ENCODE data around the gene MAK.
"Not testable (repeated sequence)": the region's sequence is repeated elsewhere in the genome, so short reads cannot be mapped to it uniquely, and the experiment has no call there.

The MAK gene

DNA sequence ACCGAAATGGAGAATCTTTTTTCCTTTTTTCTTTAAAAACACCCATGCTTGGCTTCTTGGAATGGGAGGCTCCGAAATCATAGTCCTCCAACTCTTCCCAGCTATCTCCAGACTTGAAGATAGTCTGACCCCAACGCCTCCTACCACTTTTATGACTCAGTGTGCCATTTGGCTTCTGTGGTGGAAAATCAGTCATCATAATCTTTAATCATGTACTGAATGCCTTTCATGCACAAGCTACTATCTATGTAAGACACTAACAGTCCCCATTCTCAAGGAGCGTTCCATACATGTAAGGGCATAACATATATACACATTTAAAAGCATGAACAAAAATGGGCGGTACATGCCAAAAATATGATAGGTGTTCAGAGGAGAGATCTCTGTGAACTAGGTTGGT, 46.7 kb downstream of the MAK start:
- H3K9me3 Mint-ChIP-seq, result no peaks in the 10 kb centered on the region
- H3K4me3 Mint-ChIP-seq, result no peak overlapping the region
- no peak for DNase-seq
- peaks cover 4% of the 10 kb centered on the region for H3K4me1 Mint-ChIP-seq (ENCODE audit: low read depth)
- H3K27me3 Mint-ChIP-seq, result no peaks in the 10 kb centered on the region
- H3K36me3 Mint-ChIP-seq (ENCODE audit: low read depth), result peaks cover 36% of the 10 kb centered on the region
- H3K27ac Mint-ChIP-seq, result no peak overlapping the region

DNA sequence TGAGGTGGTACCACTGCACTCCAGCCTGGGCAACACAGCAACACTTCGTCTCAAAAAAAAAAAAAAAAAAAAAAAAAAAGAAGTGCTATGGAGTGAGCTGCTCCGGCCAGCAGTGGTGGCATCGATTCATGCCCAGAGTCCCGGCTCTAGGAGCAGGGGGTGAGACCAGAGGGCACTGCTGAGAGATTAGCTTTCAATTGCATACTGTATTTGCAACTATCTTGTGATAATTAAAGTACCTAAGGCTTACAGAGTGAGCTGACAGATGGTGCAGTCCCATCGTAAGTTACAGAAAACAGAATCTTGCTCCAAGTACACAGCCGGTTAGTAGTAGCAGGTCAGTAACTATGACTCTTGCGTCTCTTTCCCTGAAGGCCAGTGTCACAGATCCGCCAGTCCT, 59.3 kb downstream of the MAK start:
- Mint-ChIP-seq H3K27me3 (no peaks in the 10 kb centered on the region), H3K27ac (no peak overlapping the region), H3K4me3 (no peak overlapping the region), H3K36me3 (ENCODE audit: low read depth) (peaks cover 76% of the 10 kb centered on the region), H3K9me3 (no peaks in the 10 kb centered on the region), H3K4me1 (ENCODE audit: low read depth) (no peaks in the 10 kb centered on the region)
- DNase-seq, result no peak

DNA sequence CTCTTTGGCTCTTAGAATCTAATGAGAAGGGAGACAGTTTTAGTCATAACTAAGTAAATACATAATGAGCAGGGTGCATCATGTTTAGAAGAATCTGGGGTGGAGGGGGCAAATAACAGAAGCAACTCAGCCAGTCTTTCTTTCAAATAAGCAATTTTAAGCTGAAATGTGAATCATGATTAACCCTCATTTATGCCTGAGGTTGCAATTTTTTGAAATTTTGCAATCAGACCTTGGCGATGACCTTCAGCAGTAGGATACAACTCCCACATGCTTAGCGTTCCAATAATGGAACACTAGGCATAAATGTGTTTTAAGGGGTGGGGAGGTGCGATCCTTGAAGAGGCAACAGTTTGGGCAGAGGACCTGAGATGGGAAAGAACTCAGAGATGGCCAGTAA, 60.1 kb downstream of the MAK start:
- H3K4me3 Mint-ChIP-seq, result no peak overlapping the region
- no peaks in the 10 kb centered on the region for H3K27me3 Mint-ChIP-seq
- no peaks in the 10 kb centered on the region for H3K9me3 Mint-ChIP-seq
- peaks cover 69% of the 10 kb centered on the region for H3K36me3 Mint-ChIP-seq (ENCODE audit: low read depth)
- H3K4me1 Mint-ChIP-seq (ENCODE audit: low read depth), result no peaks in the 10 kb centered on the region
- H3K27ac Mint-ChIP-seq, result no peak overlapping the region
- DNase-seq, result no peak

DNA sequence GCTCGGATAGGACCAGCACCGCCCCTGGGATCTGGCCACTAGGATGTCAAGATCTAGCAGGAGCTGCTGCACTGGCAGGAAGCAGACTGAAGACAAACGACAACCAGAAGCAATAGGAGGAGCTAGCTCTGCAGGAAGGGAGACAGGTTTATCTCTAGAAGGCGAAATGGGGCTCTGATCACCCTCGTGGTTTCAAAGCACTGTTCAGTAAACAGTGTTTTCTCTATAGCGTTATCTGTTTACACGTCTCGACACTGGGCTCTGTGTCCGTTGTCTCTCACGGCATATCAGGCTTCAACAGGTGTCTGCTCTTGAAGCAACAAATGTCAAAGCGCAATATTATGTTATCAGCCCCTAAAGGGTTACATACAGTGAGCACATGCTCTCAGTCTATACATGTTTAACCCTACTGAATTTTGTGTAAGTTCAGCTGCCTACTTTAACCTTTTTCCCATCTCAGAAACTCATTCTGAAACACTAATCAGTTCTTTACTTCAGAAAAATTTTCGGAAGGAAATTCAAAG, 66.9 kb downstream of the MAK start:
- peaks cover 65% of the 10 kb centered on the region for H3K36me3 Mint-ChIP-seq (ENCODE audit: low read depth)
- no peak overlapping the region for H3K27ac Mint-ChIP-seq

DNA sequence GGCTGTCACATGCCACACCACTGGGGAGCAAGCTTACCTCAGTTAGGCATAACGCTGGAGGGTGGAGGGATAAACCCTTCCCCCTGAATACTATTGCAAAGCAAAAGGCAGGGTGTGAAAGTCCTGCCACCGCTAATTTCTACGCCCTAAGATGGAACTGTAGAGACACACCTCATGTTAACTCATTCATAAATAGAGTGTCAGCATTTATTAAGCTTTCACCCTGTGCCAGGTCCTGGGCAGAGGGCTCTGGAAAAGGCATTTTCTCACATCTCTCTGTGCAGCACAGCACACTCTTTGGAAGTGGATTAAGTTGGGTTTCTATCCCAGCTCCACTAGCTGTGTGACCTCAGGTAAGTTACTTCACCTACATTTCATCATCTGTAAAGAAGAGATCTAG, 68.9 kb downstream of the MAK start:
- DNase-seq, result no peak
- no peak overlapping the region for H3K4me3 Mint-ChIP-seq
- peaks cover 56% of the 10 kb centered on the region for H3K36me3 Mint-ChIP-seq (ENCODE audit: low read depth)
- H3K9me3 Mint-ChIP-seq, result no peaks in the 10 kb centered on the region
- no peaks in the 10 kb centered on the region for H3K27me3 Mint-ChIP-seq
- no peaks in the 10 kb centered on the region for H3K4me1 Mint-ChIP-seq (ENCODE audit: low read depth)
- no peak overlapping the region for H3K27ac Mint-ChIP-seq

More for the DNA sequence above, 66.9 kb downstream of the MAK start:
- Mint-ChIP-seq H3K4me1 (ENCODE audit: low read depth) (no peaks in the 10 kb centered on the region), H3K27me3 (no peaks in the 10 kb centered on the region), H3K4me3 (no peak overlapping the region), H3K9me3 (no peaks in the 10 kb centered on the region)
- no peak for DNase-seq

DNA sequence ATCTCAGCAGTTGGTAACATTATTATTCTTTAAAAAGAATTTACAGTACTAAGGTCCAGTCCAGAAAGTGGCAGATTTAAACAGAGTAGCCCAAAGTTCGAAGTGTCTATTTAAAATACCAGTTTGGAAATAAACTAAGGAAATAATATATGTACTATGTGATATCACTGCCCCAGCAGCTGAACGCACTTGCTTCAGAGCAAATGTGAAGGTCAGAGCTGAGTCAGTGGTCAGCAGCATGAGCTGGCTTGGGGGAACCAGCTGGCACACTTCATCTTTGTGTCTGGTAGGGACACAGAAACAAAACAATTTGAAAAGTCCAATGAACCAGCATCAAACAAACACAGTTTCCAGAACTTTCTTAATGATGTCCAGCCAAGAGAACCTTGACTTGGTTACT, 75.3 kb downstream of the MAK start:
- H3K4me3 Mint-ChIP-seq, result no peak overlapping the region
- H3K4me1 Mint-ChIP-seq (ENCODE audit: low read depth), result peaks cover 18% of the 10 kb centered on the region
- H3K27ac Mint-ChIP-seq, result no peak overlapping the region
- no peak for DNase-seq
- no peaks in the 10 kb centered on the region for H3K9me3 Mint-ChIP-seq
- no peaks in the 10 kb centered on the region for H3K27me3 Mint-ChIP-seq
- H3K36me3 Mint-ChIP-seq (ENCODE audit: low read depth), result peaks cover 71% of the 10 kb centered on the region

DNA sequence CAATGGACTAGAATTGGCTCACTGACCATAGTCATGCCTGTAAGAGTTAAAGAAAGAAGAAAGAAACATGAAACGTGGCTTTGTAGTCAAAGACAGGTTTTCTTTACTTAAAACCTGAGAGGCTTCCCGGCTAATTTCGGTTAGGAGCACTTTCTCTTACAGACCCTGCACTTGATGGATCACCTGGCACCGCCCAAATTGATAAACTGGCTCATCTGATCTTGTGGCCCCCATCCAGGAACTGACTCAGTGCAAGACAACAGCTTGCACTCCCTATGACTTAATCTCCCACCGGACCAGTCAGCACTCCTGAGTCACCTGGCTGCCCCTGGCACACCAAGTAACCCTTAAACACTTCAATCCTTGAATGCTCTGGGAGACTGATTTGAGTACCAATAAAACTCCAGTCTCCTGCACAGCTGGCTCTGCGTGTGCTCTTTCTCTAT, 78.4 kb downstream of the MAK start:
- H3K27ac Mint-ChIP-seq, result peak overlapping the region; percentile 9
- no peaks in the 10 kb centered on the region for H3K9me3 Mint-ChIP-seq
- H3K4me3 Mint-ChIP-seq, result no peak overlapping the region
- peaks cover 31% of the 10 kb centered on the region for H3K4me1 Mint-ChIP-seq (ENCODE audit: low read depth)
- DNase-seq, result no peak
- H3K36me3 Mint-ChIP-seq (ENCODE audit: low read depth), result peaks cover 88% of the 10 kb centered on the region
- no peaks in the 10 kb centered on the region for H3K27me3 Mint-ChIP-seq

DNA sequence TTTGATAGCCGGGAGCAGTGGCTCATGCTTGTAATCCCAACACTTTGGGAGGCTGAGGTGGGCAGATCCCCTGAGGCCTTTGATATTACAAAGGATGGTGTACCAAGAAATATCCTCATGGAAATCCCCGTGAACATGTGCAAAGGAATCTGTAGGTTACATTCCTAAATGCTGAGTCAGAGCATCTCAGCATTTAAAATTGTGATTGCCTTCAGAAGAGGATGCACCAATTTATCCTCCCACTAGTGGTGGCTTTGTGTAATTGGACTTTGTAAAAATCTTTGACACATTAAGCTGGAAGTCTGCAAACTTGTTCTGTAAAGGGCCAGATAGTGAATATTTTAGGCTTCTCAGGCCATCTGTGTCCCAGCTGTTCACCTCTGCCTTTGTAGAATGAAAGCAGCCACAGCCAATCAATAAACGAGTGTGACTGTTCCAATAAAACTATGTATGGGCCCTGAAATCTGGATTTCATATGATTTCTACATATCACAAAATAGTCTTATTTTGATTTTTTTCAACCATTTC, 79.0 kb downstream of the MAK start:
- Mint-ChIP-seq H3K9me3 (no peaks in the 10 kb centered on the region), H3K4me3 (no peak overlapping the region), H3K27me3 (no peaks in the 10 kb centered on the region), H3K36me3 (ENCODE audit: low read depth) (peaks cover 91% of the 10 kb centered on the region), H3K4me1 (ENCODE audit: low read depth) (peaks cover 36% of the 10 kb centered on the region), H3K27ac (peak overlapping the region; percentile 76)
- no peak for DNase-seq

DNA sequence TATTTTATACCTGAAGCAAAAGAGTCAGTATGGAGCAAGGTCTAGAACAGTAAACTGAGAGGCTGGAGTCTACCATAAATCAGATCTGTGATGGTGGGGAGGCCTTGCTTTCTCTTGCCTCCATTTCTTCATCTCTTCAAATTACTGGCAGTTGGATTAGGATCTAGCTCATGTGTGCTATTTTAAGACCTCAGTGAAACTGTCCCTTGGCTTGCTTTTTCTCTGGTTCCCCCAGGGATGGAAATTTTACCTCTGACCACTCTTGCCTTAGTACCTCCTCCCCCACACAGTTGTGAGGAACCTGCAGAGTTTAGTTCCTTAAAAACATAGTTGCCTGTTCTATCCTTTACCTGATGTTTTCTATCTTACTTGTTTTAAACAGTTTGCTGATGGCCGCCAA, 82.3 kb downstream of the MAK start:
- Mint-ChIP-seq H3K4me3 (no peak overlapping the region), H3K9me3 (no peaks in the 10 kb centered on the region), H3K4me1 (ENCODE audit: low read depth) (peaks cover 57% of the 10 kb centered on the region), H3K27ac (peak overlapping the region; percentile 51), H3K36me3 (ENCODE audit: low read depth) (peaks cover 97% of the 10 kb centered on the region), H3K27me3 (no peaks in the 10 kb centered on the region)
- no peak for DNase-seq

DNA sequence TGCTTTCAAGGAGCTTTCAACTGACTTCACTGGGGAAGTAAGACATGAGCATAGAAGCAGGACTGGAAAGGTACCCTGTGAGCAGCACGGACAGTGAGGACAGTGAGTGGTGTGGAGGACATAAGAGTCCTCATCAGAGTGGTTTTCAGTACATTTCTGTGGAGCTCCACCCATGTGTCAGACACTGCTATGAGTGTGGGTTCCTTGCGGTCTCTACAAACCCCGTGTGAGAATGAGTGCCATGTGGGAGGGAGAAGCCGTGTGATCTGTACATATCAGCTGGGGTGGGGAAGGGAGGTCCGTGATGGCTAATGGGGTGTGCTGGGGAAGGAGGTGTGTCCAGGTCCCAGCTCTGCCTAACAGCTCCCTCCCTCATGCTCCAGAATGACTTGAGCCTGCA, 86.6 kb downstream of the MAK start:
- DNase-seq, H3K27me3 Mint-ChIP-seq, H3K4me3 Mint-ChIP-seq, H3K9me3 Mint-ChIP-seq: not testable (repeated sequence)
- peaks cover 68% of the 10 kb centered on the region for H3K4me1 Mint-ChIP-seq (ENCODE audit: low read depth)
- peaks cover 96% of the 10 kb centered on the region for H3K36me3 Mint-ChIP-seq (ENCODE audit: low read depth)
- H3K27ac Mint-ChIP-seq, result peak overlapping the region; percentile 38

DNA sequence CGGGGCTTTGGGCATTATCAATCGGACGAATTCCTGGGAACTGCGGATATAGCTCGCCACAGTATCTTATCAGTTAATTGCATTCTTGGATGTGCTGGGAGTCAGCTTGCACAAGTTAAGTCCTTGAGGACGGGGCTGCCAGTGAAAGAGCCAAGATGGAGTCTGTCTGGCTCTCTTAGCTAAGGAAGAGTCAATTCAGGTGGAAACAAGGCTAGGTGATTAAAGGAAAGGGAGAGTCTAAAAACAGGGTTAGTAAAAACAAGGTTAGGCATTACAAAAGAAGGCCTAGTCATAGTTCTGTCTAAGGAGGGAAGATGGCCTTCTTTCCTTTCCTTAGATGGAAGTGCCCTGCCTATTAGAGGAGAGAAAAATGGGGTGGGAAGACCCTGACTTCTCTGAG, 87.8 kb downstream of the MAK start:
- Mint-ChIP-seq H3K4me1 (ENCODE audit: low read depth) (peaks cover 70% of the 10 kb centered on the region), H3K27ac (peak overlapping the region; percentile 6)

DNA sequence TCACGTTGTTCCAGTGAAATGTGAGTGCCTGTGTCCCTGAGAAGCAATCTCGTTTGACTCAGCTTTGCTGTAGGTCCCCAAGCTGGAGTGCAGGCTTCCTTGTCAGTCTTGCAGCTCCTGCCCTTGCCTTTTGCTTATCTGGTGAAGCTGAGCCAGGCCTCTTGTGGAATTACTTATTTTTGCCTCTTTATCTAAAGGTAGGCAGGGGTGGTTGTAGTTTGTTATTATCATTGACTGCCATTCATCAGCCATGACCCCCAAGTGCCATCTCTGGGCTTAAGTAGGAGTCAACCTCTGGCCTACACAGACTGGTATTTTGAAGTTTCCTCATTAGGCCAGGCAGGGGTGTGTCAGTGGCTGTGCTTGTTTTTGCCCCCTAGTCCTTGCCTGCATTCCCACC, 88.6 kb downstream of the MAK start:
- peak overlapping the region; percentile 92 for H3K4me3 Mint-ChIP-seq
- H3K27ac Mint-ChIP-seq, result peak overlapping the region; percentile 96
- DNase-seq, result no peak
- H3K27me3 Mint-ChIP-seq, result no peaks in the 10 kb centered on the region
- H3K9me3 Mint-ChIP-seq, result no peaks in the 10 kb centered on the region
- peaks cover 77% of the 10 kb centered on the region for H3K36me3 Mint-ChIP-seq (ENCODE audit: low read depth)
- H3K4me1 Mint-ChIP-seq (ENCODE audit: low read depth), result peaks cover 65% of the 10 kb centered on the region

More for the DNA sequence above, 87.8 kb downstream of the MAK start:
- H3K9me3 Mint-ChIP-seq, H3K27me3 Mint-ChIP-seq, DNase-seq, H3K4me3 Mint-ChIP-seq: not testable (repeated sequence)
- peaks cover 86% of the 10 kb centered on the region for H3K36me3 Mint-ChIP-seq (ENCODE audit: low read depth)

DNA sequence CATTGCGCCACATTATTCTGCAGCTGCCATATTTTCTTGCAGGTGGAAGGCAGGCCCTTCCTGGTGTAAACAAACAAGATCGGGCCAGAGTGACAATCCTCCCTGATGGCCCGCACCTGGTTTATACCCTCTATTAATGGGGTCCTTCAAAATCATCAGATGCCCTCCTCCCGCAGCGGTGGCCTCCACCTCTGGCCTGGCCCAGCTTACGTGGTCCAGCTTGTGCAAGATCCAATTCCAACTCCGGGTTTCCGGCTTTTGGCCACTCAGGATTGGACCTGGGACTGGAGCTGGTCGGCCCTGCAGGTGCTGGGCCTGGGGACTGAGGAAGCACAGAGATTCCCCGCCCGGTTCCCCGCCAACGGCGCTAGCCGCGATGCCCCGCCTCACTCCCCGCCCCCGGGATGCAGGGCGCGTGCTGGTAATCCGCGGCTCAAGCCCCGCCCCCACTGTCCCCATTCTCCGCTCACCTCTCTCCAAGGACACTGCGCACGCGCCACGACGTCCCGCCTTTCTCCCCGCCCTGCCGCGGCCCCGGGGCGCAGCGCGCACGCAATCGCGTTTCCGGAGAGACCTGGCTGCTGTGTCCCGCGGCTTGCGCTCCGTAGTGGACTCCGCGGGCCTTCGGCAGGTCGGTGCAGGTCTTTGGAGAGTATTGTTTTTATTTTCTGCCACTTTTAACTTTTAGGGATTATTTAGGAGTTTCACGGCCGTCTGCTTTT, 90.9 kb downstream of the MAK start, which contains the start of gene TMEM14B:
Gene TMEM14B (plus strand): TSS at position 555 of the 722 bp plus-strand sequence. CDS start 1,441 bp downstream, outside the sequence.
- Mint-ChIP-seq H3K27me3 (no peaks in the 10 kb centered on the region), H3K9me3 (no peaks in the 10 kb centered on the region), H3K27ac (peak within 1 kb of the TSS; percentile 96), H3K4me1 (ENCODE audit: low read depth) (peaks cover 52% of the 10 kb centered on the region), H3K36me3 (ENCODE audit: low read depth) (peaks cover 55% of the 10 kb centered on the region), H3K4me3 (peak within 1 kb of the TSS; percentile 92)
- DNase-seq, result peak; percentile 100

DNA sequence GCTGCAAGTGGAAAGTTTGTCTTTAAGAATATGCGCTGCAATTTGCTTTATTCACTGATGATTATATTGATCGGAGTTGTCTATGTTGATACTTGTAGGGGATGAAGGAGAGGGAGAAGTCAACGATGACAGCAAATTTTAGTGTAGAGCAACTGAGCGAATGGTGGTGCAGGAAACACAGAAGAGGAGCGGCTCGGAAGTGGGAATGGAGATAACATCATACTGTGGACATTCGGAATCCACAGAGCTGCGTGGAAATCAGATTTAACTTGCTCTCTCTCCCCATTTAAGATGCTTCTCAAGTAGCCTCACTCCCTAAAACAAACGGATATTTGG, 91.5 kb downstream of the MAK start:
- peaks cover 53% of the 10 kb centered on the region for H3K36me3 Mint-ChIP-seq (ENCODE audit: low read depth)
- H3K4me3 Mint-ChIP-seq, result peak overlapping the region; percentile 92
- peak overlapping the region; percentile 96 for H3K27ac Mint-ChIP-seq
- DNase-seq, result no peak
- no peaks in the 10 kb centered on the region for H3K9me3 Mint-ChIP-seq
- peaks cover 49% of the 10 kb centered on the region for H3K4me1 Mint-ChIP-seq (ENCODE audit: low read depth)
- H3K27me3 Mint-ChIP-seq, result no peaks in the 10 kb centered on the region

DNA sequence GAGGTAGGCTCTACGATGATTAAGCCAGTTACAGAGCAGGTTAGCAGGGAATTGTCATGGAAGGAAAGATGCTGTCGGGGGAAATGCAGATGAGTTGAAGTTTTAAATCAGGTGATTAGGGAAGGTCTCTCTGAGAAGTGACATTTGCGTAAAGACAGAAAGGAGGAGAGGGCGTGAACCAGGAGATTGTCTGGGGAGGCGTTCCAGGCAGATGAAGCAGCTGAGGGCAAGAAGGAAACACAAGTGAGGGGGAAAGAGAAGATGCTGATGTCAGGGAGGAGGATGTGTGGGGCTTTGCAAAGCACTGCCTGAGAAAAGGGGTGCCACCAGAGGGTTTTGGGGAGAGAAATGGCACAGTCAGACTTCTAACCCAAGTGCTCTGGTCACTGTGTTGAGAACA, 93.2 kb downstream of the MAK start:
- Mint-ChIP-seq H3K27ac (peak overlapping the region; percentile 5), H3K4me3 (no peak overlapping the region), H3K4me1 (ENCODE audit: low read depth) (peaks cover 35% of the 10 kb centered on the region), H3K9me3 (no peaks in the 10 kb centered on the region), H3K27me3 (no peaks in the 10 kb centered on the region), H3K36me3 (ENCODE audit: low read depth) (peaks cover 41% of the 10 kb centered on the region)
- no peak for DNase-seq

All from activated T-cell treated with anti-CD3 and anti-CD28 coated beads, Interleukin-2, amount 50 U/mL, for 24 hours (primary cell).